ENCODE results near the gene MLLT3.

Gene MLLT3

GRCh38 chr9:20529837-20530236 lies 92.5 kb downstream of the MLLT3 start:
- Histone ChIP-seq H3K36me3 (ENCODE audit: insufficient read depth, low read length) (no peaks in the 10 kb centered on the region), H3K4me1 (ENCODE audit: insufficient read depth, low read length) (peaks cover 2% of the 10 kb centered on the region), H3K4me3 (ENCODE audit: low read length) (no peak overlapping the region), H3K9me3 (ENCODE audit: low read length) (no peaks in the 10 kb centered on the region), H2AFZ (ENCODE audit: low read depth, low read length) (no peak overlapping the region), H3K27me3 (ENCODE audit: insufficient read depth, low read length) (no peaks in the 10 kb centered on the region)

DNA sequence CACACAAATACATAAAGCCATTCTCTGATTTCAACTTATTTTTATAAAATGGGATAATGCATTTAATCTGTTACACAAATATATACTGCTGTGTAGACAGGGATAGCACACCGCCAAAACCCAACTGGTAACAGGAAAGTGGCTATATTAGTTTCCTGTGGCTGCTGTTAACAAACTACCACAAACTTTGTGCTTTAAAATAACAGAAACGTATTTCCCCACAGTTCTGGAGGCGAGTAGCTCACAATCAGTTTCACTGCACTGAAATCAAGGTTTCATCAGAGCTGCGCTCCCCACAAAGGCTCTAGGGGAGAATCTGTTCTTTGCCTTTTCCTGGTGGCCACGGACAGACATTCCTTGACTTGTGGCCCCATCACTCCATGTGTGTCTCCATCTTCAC lies 94.0 kb downstream of the MLLT3 start:
- Histone ChIP-seq H3K9me3 (ENCODE audit: low read length) (no peaks in the 10 kb centered on the region), H3K27me3 (ENCODE audit: insufficient read depth, low read length) (no peaks in the 10 kb centered on the region), H3K4me1 (ENCODE audit: insufficient read depth, low read length) (peaks cover 2% of the 10 kb centered on the region), H2AFZ (ENCODE audit: low read depth, low read length) (no peak overlapping the region), H3K36me3 (ENCODE audit: insufficient read depth, low read length) (no peaks in the 10 kb centered on the region), H3K4me3 (ENCODE audit: low read length) (no peak overlapping the region)

DNA sequence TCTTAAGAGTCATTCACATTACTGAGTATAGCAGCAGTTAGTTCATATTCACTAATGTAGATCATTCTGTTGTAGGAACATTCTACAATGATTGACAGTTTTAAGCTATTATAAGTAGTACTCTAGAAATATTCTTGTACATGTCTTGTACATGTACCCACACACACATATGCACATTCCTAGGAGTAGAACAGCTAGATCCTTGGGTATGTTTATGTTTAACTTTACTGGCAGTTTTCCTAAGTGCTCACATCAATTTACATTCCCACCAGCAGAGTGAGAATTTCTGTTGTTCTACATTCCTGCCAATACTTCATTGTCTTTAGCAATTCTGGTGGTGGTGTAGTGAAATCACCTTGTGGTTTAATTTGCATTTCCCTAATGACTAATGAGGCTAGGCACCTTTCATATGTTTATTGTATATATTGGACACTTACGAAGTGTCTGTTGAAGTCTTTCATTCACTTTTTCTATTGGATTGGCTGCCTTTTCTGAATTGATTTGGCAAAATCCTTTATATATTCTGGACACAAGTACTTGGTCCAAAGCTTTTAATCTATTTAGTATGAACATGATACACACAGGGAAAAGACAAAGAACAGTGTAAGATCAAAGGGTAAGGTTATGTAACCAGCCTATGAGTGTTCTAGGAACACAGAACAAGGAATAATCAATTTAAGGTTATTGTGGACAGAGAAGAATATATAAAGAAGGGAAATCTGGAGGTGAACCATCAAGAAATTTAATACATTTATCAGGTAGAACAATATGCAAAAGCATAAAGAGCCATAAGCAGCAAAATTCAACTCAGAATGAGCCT lies 95.6 kb downstream of the MLLT3 start:
- H3K4me3 ChIP-seq (ENCODE audit: low read length), result no peak overlapping the region

DNA sequence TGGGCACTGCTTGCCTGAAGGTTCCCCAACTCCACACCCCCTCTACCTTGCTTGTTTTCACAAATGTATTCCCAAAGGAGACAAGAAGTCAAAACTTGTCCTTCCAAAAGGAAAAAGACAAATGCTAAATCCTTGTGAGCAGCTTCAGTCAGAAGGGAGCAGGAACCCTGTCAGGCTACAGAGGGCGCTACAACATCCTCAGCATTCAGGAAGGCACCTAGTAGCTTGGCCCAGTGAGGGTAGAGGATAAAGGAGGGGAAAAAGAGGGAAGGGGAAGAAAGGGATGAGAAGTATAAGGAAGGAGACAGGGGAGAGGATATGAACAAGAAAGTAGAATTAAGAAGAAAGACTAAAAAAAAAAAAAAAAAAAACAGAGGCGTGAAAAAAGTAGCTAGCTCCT lies 97.5 kb downstream of the MLLT3 start:
- H3K9me3 ChIP-seq (ENCODE audit: low read length), result no peaks in the 10 kb centered on the region
- H3K4me3 ChIP-seq (ENCODE audit: low read length), result no peak overlapping the region
- H3K4me1 ChIP-seq (ENCODE audit: insufficient read depth, low read length), result peaks cover 2% of the 10 kb centered on the region
- H3K36me3 ChIP-seq (ENCODE audit: insufficient read depth, low read length), result no peaks in the 10 kb centered on the region
- no peak overlapping the region for H2AFZ ChIP-seq (ENCODE audit: low read depth, low read length)
- no peaks in the 10 kb centered on the region for H3K27me3 ChIP-seq (ENCODE audit: insufficient read depth, low read length)

More for the DNA sequence above, 95.6 kb downstream of the MLLT3 start:
- Histone ChIP-seq H3K27me3 (ENCODE audit: insufficient read depth, low read length) (no peaks in the 10 kb centered on the region), H3K9me3 (ENCODE audit: low read length) (no peaks in the 10 kb centered on the region), H2AFZ (ENCODE audit: low read depth, low read length) (no peak overlapping the region), H3K36me3 (ENCODE audit: insufficient read depth, low read length) (no peaks in the 10 kb centered on the region), H3K4me1 (ENCODE audit: insufficient read depth, low read length) (peaks cover 2% of the 10 kb centered on the region)

GRCh38 chr9:20518737-20519136 lies 103.6 kb downstream of the MLLT3 start:
- Histone ChIP-seq H2AFZ (ENCODE audit: low read depth, low read length) (no peak overlapping the region), H3K4me1 (ENCODE audit: insufficient read depth, low read length) (no peaks in the 10 kb centered on the region)

GRCh38 chr9:20513126-20513913 lies 109.0 kb downstream of the MLLT3 start:
- H3K4me3 ChIP-seq (ENCODE audit: low read length), result no peak overlapping the region
- H3K4me1 ChIP-seq (ENCODE audit: insufficient read depth, low read length), result peaks cover under 1% of the 10 kb centered on the region
- H3K9me3 ChIP-seq (ENCODE audit: low read length), result no peaks in the 10 kb centered on the region

More at GRCh38 chr9:20518737-20519136, 103.6 kb downstream of the MLLT3 start:
- no peaks in the 10 kb centered on the region for H3K27me3 ChIP-seq (ENCODE audit: insufficient read depth, low read length)
- H3K36me3 ChIP-seq (ENCODE audit: insufficient read depth, low read length), result no peaks in the 10 kb centered on the region
- H3K9me3 ChIP-seq (ENCODE audit: low read length), result no peaks in the 10 kb centered on the region
- H3K4me3 ChIP-seq (ENCODE audit: low read length), result no peak overlapping the region

DNA sequence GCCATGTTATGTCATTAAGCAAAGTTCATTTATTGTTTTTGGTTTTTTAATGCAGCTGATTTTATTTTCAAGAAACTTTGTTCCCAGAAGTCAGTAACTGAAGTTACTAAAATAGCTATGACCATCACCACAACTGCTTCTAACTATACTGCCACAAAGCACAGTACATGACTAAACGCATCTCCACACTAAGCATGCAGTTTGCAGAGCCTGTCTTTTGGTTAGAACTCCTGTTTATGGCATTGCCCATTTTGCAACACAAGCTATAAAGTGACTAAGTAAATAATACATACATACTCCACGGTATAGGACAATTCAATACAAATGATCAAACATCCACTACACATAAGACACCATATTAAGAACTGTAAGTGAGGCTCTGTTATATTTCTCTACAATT lies 109.7 kb downstream of the MLLT3 start:
- no peak overlapping the region for H2AFZ ChIP-seq (ENCODE audit: low read depth, low read length)
- H3K9me3 ChIP-seq (ENCODE audit: low read length), result no peaks in the 10 kb centered on the region
- no peak overlapping the region for H3K4me3 ChIP-seq (ENCODE audit: low read length)
- H3K4me1 ChIP-seq (ENCODE audit: insufficient read depth, low read length), result peaks cover 3% of the 10 kb centered on the region
- H3K36me3 ChIP-seq (ENCODE audit: insufficient read depth, low read length), result no peaks in the 10 kb centered on the region
- no peaks in the 10 kb centered on the region for H3K27me3 ChIP-seq (ENCODE audit: insufficient read depth, low read length)

More at GRCh38 chr9:20513126-20513913, 109.0 kb downstream of the MLLT3 start:
- Histone ChIP-seq H3K27me3 (ENCODE audit: insufficient read depth, low read length) (no peaks in the 10 kb centered on the region), H3K36me3 (ENCODE audit: insufficient read depth, low read length) (no peaks in the 10 kb centered on the region), H2AFZ (ENCODE audit: low read depth, low read length) (no peak overlapping the region)

GRCh38 chr9:20512106-20512505 lies 110.2 kb downstream of the MLLT3 start:
- H2AFZ ChIP-seq (ENCODE audit: low read depth, low read length), result no peak overlapping the region
- no peak overlapping the region for H3K4me3 ChIP-seq (ENCODE audit: low read length)
- H3K36me3 ChIP-seq (ENCODE audit: insufficient read depth, low read length), result no peaks in the 10 kb centered on the region
- no peaks in the 10 kb centered on the region for H3K9me3 ChIP-seq (ENCODE audit: low read length)
- peaks cover 3% of the 10 kb centered on the region for H3K4me1 ChIP-seq (ENCODE audit: insufficient read depth, low read length)
- no peaks in the 10 kb centered on the region for H3K27me3 ChIP-seq (ENCODE audit: insufficient read depth, low read length)

DNA sequence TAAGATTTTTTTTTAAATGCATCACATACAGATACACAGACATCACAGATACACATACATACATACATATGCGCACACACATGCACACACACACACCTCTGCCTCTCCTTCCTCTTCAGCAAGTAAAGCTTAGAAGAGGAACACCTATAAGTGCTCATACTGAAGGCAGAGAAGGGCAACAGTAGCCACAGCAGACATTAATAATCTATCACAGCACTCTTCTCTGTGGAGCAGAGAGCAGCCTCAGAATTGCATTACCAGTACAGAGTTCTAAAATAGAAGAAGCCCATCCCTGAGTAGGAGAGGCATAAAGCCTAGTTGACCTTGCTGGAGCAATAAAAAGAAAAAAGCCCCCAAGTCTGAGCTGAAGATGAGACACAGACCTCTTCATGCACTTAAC lies 110.6 kb downstream of the MLLT3 start:
- Histone ChIP-seq H3K9me3 (ENCODE audit: low read length) (no peaks in the 10 kb centered on the region), H3K27me3 (ENCODE audit: insufficient read depth, low read length) (no peaks in the 10 kb centered on the region), H2AFZ (ENCODE audit: low read depth, low read length) (no peak overlapping the region), H3K4me3 (ENCODE audit: low read length) (no peak overlapping the region), H3K36me3 (ENCODE audit: insufficient read depth, low read length) (no peaks in the 10 kb centered on the region), H3K4me1 (ENCODE audit: insufficient read depth, low read length) (peaks cover 3% of the 10 kb centered on the region)

GRCh38 chr9:20509466-20509865 lies 112.8 kb downstream of the MLLT3 start:
- Histone ChIP-seq H3K36me3 (ENCODE audit: insufficient read depth, low read length) (no peaks in the 10 kb centered on the region), H3K9me3 (ENCODE audit: low read length) (no peaks in the 10 kb centered on the region), H2AFZ (ENCODE audit: low read depth, low read length) (no peak overlapping the region), H3K4me1 (ENCODE audit: insufficient read depth, low read length) (peaks cover 3% of the 10 kb centered on the region), H3K4me3 (ENCODE audit: low read length) (no peak overlapping the region), H3K27me3 (ENCODE audit: insufficient read depth, low read length) (no peaks in the 10 kb centered on the region)

DNA sequence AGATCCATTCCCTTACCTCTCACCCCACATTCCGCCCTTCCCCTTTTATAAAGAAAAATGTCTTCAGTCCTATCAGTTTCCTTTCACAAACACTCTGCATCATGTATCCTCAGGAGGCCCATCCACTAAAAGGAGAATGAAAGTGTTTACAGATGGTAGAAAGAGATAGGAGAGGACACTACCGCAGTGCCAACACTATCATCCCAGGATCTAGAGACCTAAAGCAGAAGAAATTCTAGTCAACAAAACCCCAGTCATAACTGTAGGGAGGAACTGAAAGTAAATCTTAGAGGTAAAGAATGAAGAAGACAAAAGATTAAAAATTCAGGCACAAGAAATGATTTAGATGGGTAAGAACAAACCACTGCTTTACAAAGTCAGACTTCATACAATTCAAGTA lies 114.1 kb downstream of the MLLT3 start:
- Histone ChIP-seq H3K36me3 (ENCODE audit: insufficient read depth, low read length) (no peaks in the 10 kb centered on the region), H3K9me3 (ENCODE audit: low read length) (peaks cover 2% of the 10 kb centered on the region), H3K4me1 (ENCODE audit: insufficient read depth, low read length) (peaks cover 3% of the 10 kb centered on the region), H3K4me3 (ENCODE audit: low read length) (no peak overlapping the region), H3K27me3 (ENCODE audit: insufficient read depth, low read length) (no peaks in the 10 kb centered on the region), H2AFZ (ENCODE audit: low read depth, low read length) (no peak overlapping the region)

- Histone ChIP-seq H3K27me3 (ENCODE audit: insufficient read depth, low read length) (no peaks in the 10 kb centered on the region), H3K36me3 (ENCODE audit: insufficient read depth, low read length) (no peaks in the 10 kb centered on the region), H3K9me3 (ENCODE audit: low read length) (peaks cover 2% of the 10 kb centered on the region), H3K4me3 (ENCODE audit: low read length) (no peak overlapping the region), H2AFZ (ENCODE audit: low read depth, low read length) (no peak overlapping the region), H3K4me1 (ENCODE audit: insufficient read depth, low read length) (peaks cover 3% of the 10 kb centered on the region)
Measured at GRCh38 chr9:20507431-20507830, 114.9 kb downstream of the MLLT3 start.

GRCh38 chr9:20506099-20506900 lies 116.0 kb downstream of the MLLT3 start:
- H3K36me3 ChIP-seq (ENCODE audit: insufficient read depth, low read length), result no peaks in the 10 kb centered on the region
- no peaks in the 10 kb centered on the region for H3K27me3 ChIP-seq (ENCODE audit: insufficient read depth, low read length)
- H2AFZ ChIP-seq (ENCODE audit: low read depth, low read length), result no peak overlapping the region
- H3K9me3 ChIP-seq (ENCODE audit: low read length), result peaks cover 2% of the 10 kb centered on the region
- peaks cover 3% of the 10 kb centered on the region for H3K4me1 ChIP-seq (ENCODE audit: insufficient read depth, low read length)
- H3K4me3 ChIP-seq (ENCODE audit: low read length), result no peak overlapping the region
